Tibial nerve (tissue), 4 donors: ENCODE results near the gene INO80. TPM values are rescaled to one million over a fixed set of nuclear protein-coding genes. Genes with fewer than 3 reads are reported as not detected.

ENCODE experiments used
- DNase-seq, 2 donors: peaks; one replicate each; pipeline ENCODE4 v3.0.0-alpha.2; 2019; ENCODE audit warnings: low spot score in 2 of 2
- H3K27ac ChIP-seq, 4 donors: fragments of 200-600 bp; sonication (generic) in 3 of 4; one replicate each; pipeline ENCODE4 v1.5.1; 2017 to 2019; ENCODE audit warnings: mild to moderate bottlenecking in 1 of 4
- H3K27me3 ChIP-seq, 2 donors: fragments of 200-600 bp; sonication (generic) in 1 of 2; one replicate each; pipeline versions ENCODE4 v1.5.1 to v1.6.0; 2017 to 2019
- H3K36me3 ChIP-seq, 3 donors: fragments of 200-600 bp; sonication (generic); one replicate each; pipeline ENCODE4 v1.5.1; 2018 to 2019
- H3K4me1 ChIP-seq, 4 donors: fragments of 200-600 bp; sonication (generic) in 3 of 4; one replicate each; pipeline ENCODE4 v1.5.1; 2017 to 2019
- H3K4me3 ChIP-seq, 4 donors: fragments of 200-600 bp; sonication (generic) in 3 of 4; one replicate each; pipeline ENCODE4 v1.5.1; 2017 to 2019; ENCODE audit warnings: mild to moderate bottlenecking in 1 of 4, moderate library complexity in 1 of 4
- H3K9me3 ChIP-seq, 4 donors: fragments of 200-600 bp; sonication (generic) in 3 of 4; one replicate each; pipeline ENCODE4 v1.5.1; 2017 to 2019
- EP300 ChIP-seq, 2 donors: sonication (generic); formaldehyde crosslinking; IDR thresholded peaks; one replicate each; pipeline ENCODE4 v1.6.1; 2017; ENCODE audit warnings: antibody characterized with exemption in 2 of 2, mild to moderate bottlenecking in 1 of 2
- POLR2A ChIP-seq, 2 donors: fragments of 450-650 bp; IDR thresholded peaks; one replicate each; pipeline ENCODE4 v1.6.1; 2017; ENCODE audit warnings: antibody characterized with exemption in 2 of 2, mild to moderate bottlenecking in 2 of 2, moderate library complexity in 2 of 2
- WGBS, 2 donors: methylation state at CpG; one replicate each; pipeline ENCODE4 v1.1.5; 2018; 5-methylcytosine and 5-hydroxymethylcytosine counted together
- total RNA-seq, 4 donors: library from RNA; depleted of rRNA; stranded (reverse); fragments of >200 nt; gene quantifications; one replicate each; pipeline ENCODE4 v1.1.0, GENCODE V29; 2016
- TF ChIP-seq, protein P1 (sequence below), 5 experiments: fragments of 200-600 bp in 3 of 5; fragments of 450-650 bp in 2 of 5; sonication (generic) in 3 of 5; IDR thresholded peaks; one replicate each; pipeline ENCODE4 v1.5.1; 2016 to 2019; ENCODE audit warnings: antibody characterized with exemption in 5 of 5, mild to moderate bottlenecking in 3 of 5, moderate library complexity in 2 of 5

Gene INO80
- total RNA-seq, 4 donors from 2014 or later: 21.6 to 40.8 (median 33.2) TPM

DNA sequence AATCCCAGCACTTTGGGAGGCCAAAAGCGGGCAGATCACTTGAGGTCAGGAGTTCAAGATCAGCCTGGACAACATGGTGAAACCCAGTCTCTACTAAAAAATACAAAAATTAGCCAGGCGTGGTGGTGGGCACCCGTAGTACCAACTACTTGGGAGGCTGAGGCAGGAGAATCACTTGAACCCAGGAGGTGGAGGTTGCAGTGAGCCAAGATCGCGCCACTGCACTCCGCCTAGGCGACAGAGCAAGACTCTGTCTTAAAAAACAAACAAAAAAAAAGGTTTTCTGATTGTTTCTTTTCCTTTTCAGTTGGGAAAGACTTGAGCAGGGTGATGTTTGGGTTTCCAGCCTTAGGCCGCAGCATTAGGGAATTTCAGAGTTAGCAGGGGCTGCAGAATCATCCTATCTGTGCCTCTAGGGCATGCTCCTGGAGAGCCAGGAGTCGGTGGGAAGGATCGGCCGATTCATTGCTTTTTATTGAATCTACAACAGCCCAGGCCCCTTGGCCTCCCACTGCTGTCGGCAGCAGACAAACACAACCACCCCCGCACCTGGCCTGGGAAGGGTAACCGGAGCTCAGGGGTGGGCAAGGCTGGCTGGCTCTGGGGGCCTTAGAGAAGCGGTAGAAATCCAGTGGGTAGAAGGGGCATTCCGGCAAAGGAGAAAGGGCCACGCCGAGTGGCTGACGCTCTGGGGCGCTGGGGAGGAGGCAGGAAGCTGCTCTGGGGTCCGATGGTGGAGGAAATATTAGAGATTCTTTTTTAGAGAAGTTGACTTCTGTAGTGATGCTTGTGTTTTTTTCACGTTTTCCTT lies 156.5 kb downstream of the INO80 start:
- H3K9me3 ChIP-seq: no peaks in the 10 kb centered on the region
- H3K4me3 ChIP-seq: no peak overlapping the region
- H3K27me3 ChIP-seq: no peaks in the 10 kb centered on the region
- WGBS, 2 donors: 60 to 70% methylated on average over 22 of the region's 22 CpGs
- no peak for DNase-seq
- no peak overlapping the region for H3K27ac ChIP-seq
- H3K36me3 ChIP-seq: no peaks in the 10 kb centered on the region
- TF ChIP-seq EP300 (IDR thresholded peaks at IDR 0.05) (no peak), POLR2A (IDR thresholded peaks at IDR 0.05) (no peak)
- TF ChIP-seq, protein P1, sequence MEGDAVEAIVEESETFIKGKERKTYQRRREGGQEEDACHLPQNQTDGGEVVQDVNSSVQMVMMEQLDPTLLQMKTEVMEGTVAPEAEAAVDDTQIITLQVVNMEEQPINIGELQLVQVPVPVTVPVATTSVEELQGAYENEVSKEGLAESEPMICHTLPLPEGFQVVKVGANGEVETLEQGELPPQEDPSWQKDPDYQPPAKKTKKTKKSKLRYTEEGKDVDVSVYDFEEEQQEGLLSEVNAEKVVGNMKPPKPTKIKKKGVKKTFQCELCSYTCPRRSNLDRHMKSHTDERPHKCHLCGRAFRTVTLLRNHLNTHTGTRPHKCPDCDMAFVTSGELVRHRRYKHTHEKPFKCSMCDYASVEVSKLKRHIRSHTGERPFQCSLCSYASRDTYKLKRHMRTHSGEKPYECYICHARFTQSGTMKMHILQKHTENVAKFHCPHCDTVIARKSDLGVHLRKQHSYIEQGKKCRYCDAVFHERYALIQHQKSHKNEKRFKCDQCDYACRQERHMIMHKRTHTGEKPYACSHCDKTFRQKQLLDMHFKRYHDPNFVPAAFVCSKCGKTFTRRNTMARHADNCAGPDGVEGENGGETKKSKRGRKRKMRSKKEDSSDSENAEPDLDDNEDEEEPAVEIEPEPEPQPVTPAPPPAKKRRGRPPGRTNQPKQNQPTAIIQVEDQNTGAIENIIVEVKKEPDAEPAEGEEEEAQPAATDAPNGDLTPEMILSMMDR (IDR thresholded peaks at IDR 0.05): no peak
- H3K4me1 ChIP-seq: no peaks in the 10 kb centered on the region

DNA sequence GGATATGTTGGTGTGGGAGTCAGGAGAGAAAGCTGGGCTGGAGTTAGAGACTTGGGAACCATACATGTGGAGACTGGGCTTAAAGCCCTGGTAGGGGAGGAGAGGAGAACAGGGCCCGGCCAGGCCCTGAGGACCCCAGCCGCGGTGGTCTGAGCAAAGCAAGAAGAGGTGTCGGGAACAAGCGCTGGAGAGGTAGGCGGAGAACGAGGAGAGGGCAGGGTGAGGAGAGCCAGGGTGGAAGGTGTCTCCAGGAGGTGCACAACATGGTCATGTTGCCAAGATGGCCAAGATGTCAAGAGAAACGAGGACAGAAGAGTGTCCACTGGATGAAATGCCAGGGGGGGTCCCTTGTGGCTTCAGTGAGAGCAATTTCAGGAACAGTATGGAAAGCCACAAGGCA lies 157.4 kb downstream of the INO80 start:
- Histone ChIP-seq H3K36me3 (no peaks in the 10 kb centered on the region), H3K27ac (no peak overlapping the region), H3K4me1 (peaks cover 0 to 7% (median under 1%) of the 10 kb centered on the region in 4 donors), H3K4me3 (no peak overlapping the region), H3K9me3 (no peaks in the 10 kb centered on the region), H3K27me3 (peaks cover 0 to 6% of the 10 kb centered on the region in 2 donors)
- 92 to 93% methylated on average over 7 to 8 of the region's 8 CpGs for WGBS, 2 donors
- no peak for TF ChIP-seq POLR2A (IDR thresholded peaks at IDR 0.05)
- DNase-seq: no peak

DNA sequence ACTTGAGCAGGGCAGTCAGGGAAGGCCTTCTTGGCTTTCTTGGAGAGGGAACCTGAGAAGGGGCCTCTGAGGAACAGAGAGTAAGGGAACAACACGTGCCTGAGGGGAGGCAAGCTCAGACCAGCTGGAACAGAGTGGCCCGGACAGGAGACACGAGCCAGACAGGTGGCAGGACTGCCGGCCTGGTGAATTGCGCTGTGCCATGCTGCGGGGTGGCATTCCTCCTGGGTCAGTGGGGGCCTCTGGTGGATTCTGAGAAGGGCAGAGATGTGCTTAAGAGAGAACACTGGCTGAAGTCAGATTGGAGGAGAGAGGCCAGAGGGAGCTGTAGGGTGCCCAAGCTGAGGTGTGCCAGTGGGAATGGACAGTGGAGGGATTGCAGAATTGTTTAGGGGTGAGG lies 157.9 kb downstream of the INO80 start:
- H3K27ac ChIP-seq: no peak overlapping the region
- H3K4me3 ChIP-seq: no peak overlapping the region
- 86 to 90% methylated on average over 6 of the region's 6 CpGs for WGBS, 2 donors
- DNase-seq: no peak
- peaks cover 0 to 10% of the 10 kb centered on the region in 2 donors for H3K27me3 ChIP-seq
- H3K4me1 ChIP-seq: peaks cover 0 to 12% (median 3%) of the 10 kb centered on the region in 4 donors
- no peaks in the 10 kb centered on the region for H3K36me3 ChIP-seq
- H3K9me3 ChIP-seq: no peaks in the 10 kb centered on the region
- no peak for TF ChIP-seq POLR2A (IDR thresholded peaks at IDR 0.05)
- TF ChIP-seq, protein P1 (IDR thresholded peaks at IDR 0.05): no peak
- TF ChIP-seq EP300 (IDR thresholded peaks at IDR 0.05): no peak

DNA sequence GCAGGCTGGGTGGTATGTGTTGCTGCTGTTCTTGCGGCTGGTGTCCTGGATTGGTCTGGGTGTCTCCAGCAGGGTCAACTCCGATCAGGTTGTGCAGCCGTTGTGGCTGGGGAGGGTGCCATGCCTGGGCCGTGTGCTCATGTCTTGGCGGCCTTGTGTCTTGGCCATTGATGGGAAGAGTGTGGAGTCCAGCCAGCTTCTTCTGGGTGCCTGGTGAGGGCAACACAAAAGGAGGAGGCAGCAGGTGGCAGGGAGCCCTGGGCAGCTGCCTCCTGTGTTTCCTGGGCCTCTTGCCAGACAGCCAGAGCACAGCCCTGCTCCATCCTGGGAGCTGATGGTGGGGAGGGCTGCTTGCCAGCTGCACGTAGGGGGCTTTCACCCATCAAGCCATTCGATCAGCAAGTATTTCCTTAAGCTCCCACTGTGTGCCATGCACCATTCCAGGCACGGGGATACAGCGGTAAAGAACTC lies 158.5 kb downstream of the INO80 start:
- 78 to 87% methylated on average over 9 of the region's 9 CpGs for WGBS, 2 donors
- H3K36me3 ChIP-seq: no peaks in the 10 kb centered on the region
- H3K27ac ChIP-seq: no peak overlapping the region
- no peak overlapping the region for H3K4me3 ChIP-seq
- TF ChIP-seq POLR2A (IDR thresholded peaks at IDR 0.05) (no peak), EP300 (IDR thresholded peaks at IDR 0.05) (no peak)
- no peak for DNase-seq
- peaks cover 0 to 10% of the 10 kb centered on the region in 2 donors for H3K27me3 ChIP-seq
- H3K4me1 ChIP-seq: peaks cover 0 to 18% (median 4%) of the 10 kb centered on the region in 4 donors
- H3K9me3 ChIP-seq: no peaks in the 10 kb centered on the region

DNA sequence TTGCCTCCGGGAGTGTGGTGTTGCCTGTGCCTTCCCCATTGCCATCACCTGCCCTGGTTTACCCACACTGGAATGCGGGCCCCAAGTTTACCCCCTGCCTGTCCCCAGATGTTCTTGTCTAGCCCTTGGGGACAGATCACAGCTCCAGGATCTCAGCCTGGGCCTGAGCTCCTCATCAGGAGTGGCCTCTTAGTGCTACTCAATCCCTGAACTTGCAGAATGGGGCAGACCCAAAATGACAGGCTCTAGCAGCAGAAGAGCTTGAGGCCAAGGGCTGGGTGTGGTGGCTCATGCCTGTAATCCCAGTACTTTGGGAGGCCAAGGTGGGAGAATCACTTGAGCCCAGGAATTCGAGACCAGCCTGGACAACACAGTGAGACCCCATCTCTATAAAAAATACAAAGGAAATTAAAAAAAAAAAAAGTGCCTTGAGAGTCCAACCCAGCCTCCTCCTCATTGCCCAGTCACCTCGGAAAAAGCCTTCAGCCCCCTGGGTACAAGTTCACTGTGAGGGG lies 159.0 kb downstream of the INO80 start:
- H3K9me3 ChIP-seq: no peaks in the 10 kb centered on the region
- no peak for DNase-seq
- no peak overlapping the region for H3K27ac ChIP-seq
- TF ChIP-seq EP300 (IDR thresholded peaks at IDR 0.05) (no peak), POLR2A (IDR thresholded peaks at IDR 0.05) (no peak)
- TF ChIP-seq, protein P1 (IDR thresholded peaks at IDR 0.05): no peak
- H3K36me3 ChIP-seq: no peaks in the 10 kb centered on the region
- H3K4me3 ChIP-seq: no peak overlapping the region
- WGBS, 2 donors: 90% methylated on average over 4 of the region's 4 CpGs
- H3K4me1 ChIP-seq: peaks cover 0 to 21% (median 5%) of the 10 kb centered on the region in 4 donors
- H3K27me3 ChIP-seq: peaks cover 0 to 10% of the 10 kb centered on the region in 2 donors

DNA sequence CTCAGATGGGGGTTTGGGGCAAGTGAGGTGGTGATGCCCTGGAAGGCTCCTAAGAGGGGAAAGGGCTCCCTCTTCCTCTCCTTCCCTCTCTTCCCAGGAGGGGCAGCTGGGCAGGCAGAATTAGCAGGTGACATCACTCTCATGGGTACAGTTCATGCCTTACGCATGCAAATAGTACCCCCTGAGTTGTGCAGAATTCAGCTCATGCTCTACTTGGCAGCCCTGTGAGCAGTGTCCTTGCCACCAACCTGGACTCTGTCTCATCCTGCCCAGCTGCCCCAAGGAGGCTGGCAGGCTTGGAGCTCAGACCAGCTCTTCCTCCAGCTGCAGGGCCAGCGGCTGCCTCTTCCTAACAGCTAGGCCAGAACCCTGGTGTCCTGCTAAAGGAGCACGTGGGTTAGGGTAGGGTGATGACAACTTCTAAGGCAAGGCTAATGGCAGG lies 159.5 kb downstream of the INO80 start:
- Histone ChIP-seq H3K4me1 (peaks cover 0 to 21% (median 5%) of the 10 kb centered on the region in 4 donors), H3K27me3 (peaks cover 0 to 10% of the 10 kb centered on the region in 2 donors), H3K9me3 (no peaks in the 10 kb centered on the region), H3K4me3 (no peak overlapping the region), H3K27ac (no peak overlapping the region), H3K36me3 (no peaks in the 10 kb centered on the region)
- TF ChIP-seq EP300 (IDR thresholded peaks at IDR 0.05) (no peak), POLR2A (IDR thresholded peaks at IDR 0.05) (no peak)
- TF ChIP-seq, protein P1 (IDR thresholded peaks at IDR 0.05): no peak
- DNase-seq: no peak
- WGBS, 2 donors: 97 to 100% methylated on average over 3 of the region's 3 CpGs
